Panc1 (cell line): Measurements from ENCODE around the gene HELT. TPM values are rescaled to one million over a fixed set of nuclear protein-coding genes. Genes with fewer than 3 reads are reported as not detected.

Experiments
- ATAC-seq: fragments of 200-7000 bp; cut with Tn5 transposase; 2 replicates; pipeline ENCODE4 v1.9.1; 2020; ENCODE audit warnings: mild to moderate bottlenecking, moderate library complexity
- BruUV-seq: library from RNA; stranded (reverse); fragments of 400-500 nt; replicated peaks from 2 replicates; lab custom pipeline; 2021; lab: Mats Ljungman, UMichigan
- CTCF ChIA-PET: fragments of 300-600 bp; sonication (Branson Sonifier 250); formaldehyde crosslinking; loops from one replicate; lab custom pipeline; 2022; ENCODE audit warnings: antibody characterized with exemption; lab: Charles Lee
- POLR2A ChIA-PET: fragments of 300-600 bp; sonication (Branson Sonifier 250); formaldehyde crosslinking; loops from one replicate; lab custom pipeline; 2022; ENCODE audit warnings: antibody characterized with exemption; lab: Charles Lee
- DNase-seq: peaks from one replicate; pipeline ENCODE4 v3.0.0-alpha.2; 2010; ENCODE audit warnings: low read depth, low spot score
- H3K27ac ChIP-seq: 2 replicates; pipeline ENCODE4 v1.5.1; 2011; ENCODE audit warnings: mild to moderate bottlenecking, low read length, inconsistent platforms
- H3K27me3 ChIP-seq: fragments of 200-500 bp; sonication (Bioruptor generic); 2 replicates; pipeline ENCODE4 v1.6.0; 2014; ENCODE audit warnings: low read length, inconsistent platforms; ENCODE audit not compliant: control insufficient read depth, insufficient read depth
- H3K36me3 ChIP-seq: fragments of 200-500 bp; sonication (Bioruptor generic); 2 replicates; pipeline ENCODE4 v1.5.1; 2014; ENCODE audit warnings: inconsistent platforms, mild to moderate bottlenecking, low read length, moderate library complexity; ENCODE audit not compliant: control insufficient read depth, insufficient read depth
- H3K4me1 ChIP-seq: 2 replicates; pipeline ENCODE4 v1.5.1; 2011; ENCODE audit warnings: inconsistent platforms, mild to moderate bottlenecking, low read length, moderate library complexity; ENCODE audit not compliant: control insufficient read depth, insufficient read depth
- H3K4me3 ChIP-seq, 2 experiments: 2 replicates each; pipeline ENCODE4 v1.5.1; 2011 to 2012; ENCODE audit warnings: low read depth in 2 of 2, low read length in 2 of 2, mild to moderate bottlenecking in 2 of 2, inconsistent platforms in 1 of 2, moderate library complexity in 1 of 2
- H3K9me3 ChIP-seq: fragments of 200-500 bp; sonication (Bioruptor generic); 2 replicates; pipeline ENCODE4 v1.5.1; 2014; ENCODE audit warnings: low read depth, mild to moderate bottlenecking, inconsistent platforms, low read length, moderate library complexity; ENCODE audit not compliant: control insufficient read depth, insufficient read depth
- POLR2AphosphoS5 ChIP-seq: IDR thresholded peaks from 2 replicates; pipeline ENCODE4 v1.6.1; 2012; ENCODE audit warnings: mild to moderate bottlenecking, low read depth, low read length, moderate library complexity
- SIN3A ChIP-seq: IDR thresholded peaks from 2 replicates; pipeline ENCODE4 v1.6.1; 2012; ENCODE audit warnings: low read depth, mild to moderate bottlenecking, low read length, moderate library complexity, borderline replicate concordance; ENCODE audit not compliant: insufficient read depth
- TCF7L2 ChIP-seq: IDR thresholded peaks from 2 replicates; pipeline ENCODE4 v1.6.1; 2011; ENCODE audit warnings: mild to moderate bottlenecking, low read depth, low read length, inconsistent platforms
- in situ Hi-C: cut with HindIII; loops from 2 replicates; pipeline ENCODE4 v1.10.0; 2016; ENCODE audit warnings: low sequenced_read_pairs, low pct_unique_long_range_greater_than_20kb
- intact Hi-C: fragments of 100-400 bp; cut with micrococcal nuclease; formaldehyde crosslinking; loops from one replicate; pipeline ENCODE4 v1.10.0; 2022; ENCODE audit not compliant: unreplicated experiment
- total RNA-seq: library from RNA; stranded (reverse); gene quantifications from one replicate; pipeline ENCODE4 v1.2.1, GENCODE V29; 2021; ENCODE audit not compliant: unreplicated experiment
- TF ChIP-seq, protein P1 (sequence below): fragments of 450-650 bp; IDR thresholded peaks from 2 replicates; pipeline ENCODE4 v1.5.1; 2017; ENCODE audit warnings: mild to moderate bottlenecking
- TF ChIP-seq, protein P2 (sequence below), 2 experiments: IDR thresholded peaks; 2 replicates each; pipeline ENCODE4 v1.6.1; 2011 to 2012; ENCODE audit warnings: low read depth in 2 of 2, control low read depth in 1 of 2, low read length in 1 of 2, mild to moderate bottlenecking in 1 of 2, moderate library complexity in 1 of 2; ENCODE audit not compliant: insufficient read depth in 1 of 2

HELT gene
- total RNA-seq, 1 experiment from 2014 or later: not detected

DNA sequence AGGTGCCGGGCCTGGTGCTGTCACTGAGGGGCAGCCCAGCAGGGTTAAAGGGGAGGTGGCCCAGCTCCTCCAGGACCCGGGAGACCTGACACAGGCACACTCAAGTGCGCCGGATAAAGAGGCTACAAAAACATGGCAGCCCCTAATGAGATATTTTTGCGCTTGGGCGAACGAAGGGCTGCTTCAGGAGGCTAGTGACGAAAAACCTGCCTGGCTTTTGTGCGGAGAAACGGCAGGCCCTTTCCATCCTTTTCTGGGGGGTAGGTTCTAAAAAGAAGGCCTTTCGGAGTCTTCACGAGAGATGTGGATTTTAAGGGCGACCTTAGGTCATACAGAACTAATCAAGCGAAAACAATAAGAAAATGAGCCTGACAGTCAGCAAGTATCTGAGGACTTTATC lies 35.5 kb downstream of the HELT start:
- Histone ChIP-seq H3K9me3 (no peaks in the 10 kb centered on the region), H3K36me3 (no peaks in the 10 kb centered on the region), H3K4me1 (no peaks in the 10 kb centered on the region), H3K4me3 (no peak overlapping the region), H3K27ac (no peak overlapping the region), H3K27me3 (peaks cover 3% of the 10 kb centered on the region; the same call in 1 of the 2 replicates)
- ChIA-PET POLR2A (no interaction called here), CTCF (no interaction called here)
- TF ChIP-seq TCF7L2: no peak
- TF ChIP-seq, protein P1, sequence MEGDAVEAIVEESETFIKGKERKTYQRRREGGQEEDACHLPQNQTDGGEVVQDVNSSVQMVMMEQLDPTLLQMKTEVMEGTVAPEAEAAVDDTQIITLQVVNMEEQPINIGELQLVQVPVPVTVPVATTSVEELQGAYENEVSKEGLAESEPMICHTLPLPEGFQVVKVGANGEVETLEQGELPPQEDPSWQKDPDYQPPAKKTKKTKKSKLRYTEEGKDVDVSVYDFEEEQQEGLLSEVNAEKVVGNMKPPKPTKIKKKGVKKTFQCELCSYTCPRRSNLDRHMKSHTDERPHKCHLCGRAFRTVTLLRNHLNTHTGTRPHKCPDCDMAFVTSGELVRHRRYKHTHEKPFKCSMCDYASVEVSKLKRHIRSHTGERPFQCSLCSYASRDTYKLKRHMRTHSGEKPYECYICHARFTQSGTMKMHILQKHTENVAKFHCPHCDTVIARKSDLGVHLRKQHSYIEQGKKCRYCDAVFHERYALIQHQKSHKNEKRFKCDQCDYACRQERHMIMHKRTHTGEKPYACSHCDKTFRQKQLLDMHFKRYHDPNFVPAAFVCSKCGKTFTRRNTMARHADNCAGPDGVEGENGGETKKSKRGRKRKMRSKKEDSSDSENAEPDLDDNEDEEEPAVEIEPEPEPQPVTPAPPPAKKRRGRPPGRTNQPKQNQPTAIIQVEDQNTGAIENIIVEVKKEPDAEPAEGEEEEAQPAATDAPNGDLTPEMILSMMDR: no peak
- no peak for TF ChIP-seq POLR2AphosphoS5
- TF ChIP-seq SIN3A: no peak
- TF ChIP-seq, protein P2, sequence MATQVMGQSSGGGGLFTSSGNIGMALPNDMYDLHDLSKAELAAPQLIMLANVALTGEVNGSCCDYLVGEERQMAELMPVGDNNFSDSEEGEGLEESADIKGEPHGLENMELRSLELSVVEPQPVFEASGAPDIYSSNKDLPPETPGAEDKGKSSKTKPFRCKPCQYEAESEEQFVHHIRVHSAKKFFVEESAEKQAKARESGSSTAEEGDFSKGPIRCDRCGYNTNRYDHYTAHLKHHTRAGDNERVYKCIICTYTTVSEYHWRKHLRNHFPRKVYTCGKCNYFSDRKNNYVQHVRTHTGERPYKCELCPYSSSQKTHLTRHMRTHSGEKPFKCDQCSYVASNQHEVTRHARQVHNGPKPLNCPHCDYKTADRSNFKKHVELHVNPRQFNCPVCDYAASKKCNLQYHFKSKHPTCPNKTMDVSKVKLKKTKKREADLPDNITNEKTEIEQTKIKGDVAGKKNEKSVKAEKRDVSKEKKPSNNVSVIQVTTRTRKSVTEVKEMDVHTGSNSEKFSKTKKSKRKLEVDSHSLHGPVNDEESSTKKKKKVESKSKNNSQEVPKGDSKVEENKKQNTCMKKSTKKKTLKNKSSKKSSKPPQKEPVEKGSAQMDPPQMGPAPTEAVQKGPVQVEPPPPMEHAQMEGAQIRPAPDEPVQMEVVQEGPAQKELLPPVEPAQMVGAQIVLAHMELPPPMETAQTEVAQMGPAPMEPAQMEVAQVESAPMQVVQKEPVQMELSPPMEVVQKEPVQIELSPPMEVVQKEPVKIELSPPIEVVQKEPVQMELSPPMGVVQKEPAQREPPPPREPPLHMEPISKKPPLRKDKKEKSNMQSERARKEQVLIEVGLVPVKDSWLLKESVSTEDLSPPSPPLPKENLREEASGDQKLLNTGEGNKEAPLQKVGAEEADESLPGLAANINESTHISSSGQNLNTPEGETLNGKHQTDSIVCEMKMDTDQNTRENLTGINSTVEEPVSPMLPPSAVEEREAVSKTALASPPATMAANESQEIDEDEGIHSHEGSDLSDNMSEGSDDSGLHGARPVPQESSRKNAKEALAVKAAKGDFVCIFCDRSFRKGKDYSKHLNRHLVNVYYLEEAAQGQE (IDR thresholded peaks at IDR 0.05; ENCODE audit: insufficient read depth in 1 of 2, low read depth in 2 of 2, low read length in 1 of 2): no peak
- intact Hi-C loops: no loop called here
- in situ Hi-C loops: no loop called here
- BruUV-seq: no TSS peak
- ATAC-seq: no peak
- DNase-seq: no peak

DNA sequence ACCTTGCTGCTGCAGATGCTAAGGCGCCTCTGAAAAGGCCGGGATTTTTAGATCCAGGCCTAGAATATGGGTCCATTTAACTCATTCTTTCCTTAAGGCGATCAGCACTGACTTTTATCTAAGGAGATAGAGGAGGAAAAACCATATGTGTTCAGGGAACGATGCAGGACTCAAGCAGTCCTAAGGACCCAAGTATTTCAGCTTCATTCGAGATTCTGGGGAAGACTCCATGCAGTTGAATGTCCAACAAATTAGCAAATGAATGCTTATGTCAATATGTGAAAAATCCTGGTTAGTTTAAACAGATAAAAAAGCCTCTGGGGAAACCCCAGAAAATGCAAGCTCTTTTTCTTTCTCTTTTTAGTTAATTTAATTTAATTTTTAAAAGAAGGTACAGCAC lies 36.0 kb downstream of the HELT start:
- DNase-seq (no peak), ATAC-seq (no peak)
- in situ Hi-C loops: no loop called here
- Histone ChIP-seq H3K9me3 (no peaks in the 10 kb centered on the region), H3K4me1 (no peaks in the 10 kb centered on the region), H3K27me3 (peaks cover 3% of the 10 kb centered on the region; the same call in 1 of the 2 replicates), H3K36me3 (no peaks in the 10 kb centered on the region), H3K4me3 (no peak overlapping the region), H3K27ac (no peak overlapping the region)
- ChIA-PET POLR2A (no interaction called here), CTCF (no interaction called here)
- intact Hi-C loops: no loop called here
- TF ChIP-seq TCF7L2 (no peak), SIN3A (no peak)
- TF ChIP-seq, protein P2 (IDR thresholded peaks at IDR 0.05; ENCODE audit: insufficient read depth in 1 of 2, low read depth in 2 of 2, low read length in 1 of 2): no peak
- TF ChIP-seq, protein P1: no peak
- no TSS peak for BruUV-seq
